Upper lobe of right lung (tissue), 1 donor: Measurements from ENCODE around the gene SLC7A1. TPM values are rescaled to one million over a fixed set of nuclear protein-coding genes. Genes with fewer than 3 reads are reported as not detected.

ENCODE experiments used
- ATAC-seq: fragments of 200-7000 bp; cut with Tn5 transposase; one replicate; pipeline ENCODE4 v1.9.1; 2020; ENCODE audit warnings: mild to moderate bottlenecking, moderate library complexity
- DNase-seq: peaks from one replicate; pipeline ENCODE4 v3.0.0-alpha.2; 2020
- H3K27ac ChIP-seq: fragments of 200-600 bp; one replicate; pipeline ENCODE4 v1.8.0; 2022
- H3K27me3 ChIP-seq: fragments of 200-600 bp; one replicate; pipeline ENCODE4 v1.8.0; 2022; ENCODE audit warnings: mild to moderate bottlenecking
- H3K36me3 ChIP-seq: fragments of 200-600 bp; one replicate; pipeline ENCODE4 v1.8.0; 2022
- H3K4me1 ChIP-seq: fragments of 200-600 bp; one replicate; pipeline ENCODE4 v1.8.0; 2022
- H3K4me3 ChIP-seq: fragments of 200-600 bp; one replicate; pipeline ENCODE4 v1.8.0; 2022; ENCODE audit warnings: mild to moderate bottlenecking
- H3K9me3 ChIP-seq: fragments of 200-600 bp; one replicate; pipeline ENCODE4 v1.8.0; 2022
- CTCF ChIP-seq: fragments of 200-600 bp; IDR thresholded peaks from one replicate; pipeline ENCODE4 v1.8.0; 2022; ENCODE audit warnings: antibody characterized with exemption
- intact Hi-C: fragments of 100-400 bp; cut with DNase I; formaldehyde crosslinking; loops from one replicate; pipeline ENCODE4 v1.11.0; 2022
- total RNA-seq: library from RNA; stranded (reverse); fragmentation: NEBNext Ultra II Directional; extraction: Animal tissue kit (Norgen Biotek cat#: 25700); gene quantifications from one replicate; pipeline ENCODE4 v1.2.1, GENCODE V29; 2021
- donor health status: DM: no; HTN: yes; CAD: no; lungs with severe emphysema.

Gene SLC7A1
- total RNA-seq, 1 donor from 2014 or later: 30.2 TPM

- peak; percentile 30 for DNase-seq
- no peaks in the 10 kb centered on the region for H3K27me3 ChIP-seq
- H3K4me3 ChIP-seq: no peak overlapping the region
- no peak for ATAC-seq
- TF ChIP-seq CTCF: no peak
- H3K27ac ChIP-seq: no peak overlapping the region
- peaks cover 32% of the 10 kb centered on the region for H3K36me3 ChIP-seq
- intact Hi-C loops: no loop called here
- no peaks in the 10 kb centered on the region for H3K4me1 ChIP-seq
- H3K9me3 ChIP-seq: no peaks in the 10 kb centered on the region
Observed at GRCh38 chr13:29516880-29517279, 78.6 kb downstream of the SLC7A1 start.

GRCh38 chr13:29516012-29516411 is 79.5 kb downstream of the SLC7A1 start:
- no peak for DNase-seq

GRCh38 chr13:29515372-29515771 is 80.1 kb downstream of the SLC7A1 start:
- DNase-seq (no peak), ATAC-seq (no peak)
- Histone ChIP-seq H3K36me3 (peaks cover 29% of the 10 kb centered on the region), H3K9me3 (no peaks in the 10 kb centered on the region), H3K27me3 (no peaks in the 10 kb centered on the region), H3K4me1 (no peaks in the 10 kb centered on the region), H3K27ac (no peak overlapping the region), H3K4me3 (no peak overlapping the region)
- intact Hi-C loops: no loop called here
- no peak for TF ChIP-seq CTCF

More at GRCh38 chr13:29516012-29516411, 79.5 kb downstream of the SLC7A1 start:
- H3K4me1 ChIP-seq: no peaks in the 10 kb centered on the region
- intact Hi-C loops: no loop called here
- no peak for TF ChIP-seq CTCF
- peaks cover 29% of the 10 kb centered on the region for H3K36me3 ChIP-seq
- H3K4me3 ChIP-seq: no peak overlapping the region
- no peak overlapping the region for H3K27ac ChIP-seq
- H3K27me3 ChIP-seq: no peaks in the 10 kb centered on the region
- no peaks in the 10 kb centered on the region for H3K9me3 ChIP-seq
- ATAC-seq: no peak

DNA sequence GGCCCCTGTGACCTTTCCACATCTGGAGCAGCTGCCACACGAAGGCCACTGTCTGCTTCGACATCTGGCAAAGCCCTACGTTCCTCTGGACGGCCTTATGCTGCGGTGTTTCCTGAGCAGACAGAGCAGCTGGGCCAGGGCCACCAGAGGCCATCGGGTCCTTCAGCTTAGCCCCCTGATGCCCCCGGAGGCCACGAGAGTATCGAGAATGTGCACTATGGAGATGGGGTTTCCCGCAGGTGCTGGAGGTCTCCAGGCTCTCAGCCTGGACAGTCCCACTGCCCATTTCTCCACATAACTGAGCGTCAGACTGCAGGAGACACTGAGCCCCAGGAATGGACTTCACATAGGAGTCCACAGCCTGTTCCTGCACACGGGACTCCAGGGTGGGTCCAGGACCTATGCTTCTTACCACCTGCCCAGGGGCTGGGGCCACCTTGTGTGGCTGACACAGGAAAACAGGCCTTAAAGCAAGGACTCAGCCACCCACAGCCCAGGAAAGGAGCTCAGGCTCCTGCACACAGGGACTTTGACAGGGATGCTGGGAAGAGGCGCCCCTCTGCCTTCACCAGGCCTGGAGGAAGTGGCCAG is 80.7 kb downstream of the SLC7A1 start:
- peak; percentile 41 for DNase-seq
- no peak overlapping the region for H3K27ac ChIP-seq

DNA sequence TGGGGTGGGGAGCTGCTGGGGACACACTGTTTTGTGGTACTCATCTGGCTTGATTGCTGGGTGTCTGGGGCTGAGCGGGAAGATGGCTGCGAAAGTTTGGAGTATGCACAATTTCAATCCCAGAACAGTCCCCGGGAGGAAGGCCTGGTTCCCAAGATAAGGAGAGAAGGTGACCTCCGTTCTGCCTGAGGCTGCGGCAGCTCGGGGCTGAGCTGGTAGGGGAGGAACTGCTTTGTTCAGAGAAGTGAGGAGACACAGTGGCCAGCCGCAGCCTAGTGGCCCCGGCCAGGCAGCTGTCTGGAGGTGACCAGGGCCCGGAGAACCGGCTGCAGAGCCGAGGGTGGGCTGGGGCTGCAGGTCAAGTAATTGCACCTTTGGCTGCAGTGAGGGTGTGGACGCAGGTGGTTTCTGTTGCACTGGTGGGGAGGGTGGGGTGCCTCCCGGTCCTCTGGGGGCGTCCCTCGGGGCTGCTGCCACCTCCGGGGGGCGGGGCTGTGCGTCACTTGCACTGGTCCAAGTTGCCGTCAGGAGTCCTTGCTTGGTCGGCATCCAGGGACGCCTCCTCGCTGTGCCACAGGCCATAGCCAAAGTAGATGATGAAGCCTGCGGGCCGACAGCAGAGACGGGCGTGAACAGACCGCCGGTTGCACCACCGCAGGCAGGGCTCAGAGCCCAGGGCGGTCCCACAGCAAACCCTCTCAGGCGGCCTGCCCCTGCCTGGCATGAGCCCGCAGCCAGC is 81.3 kb downstream of the SLC7A1 start:
- H3K4me1 ChIP-seq: no peaks in the 10 kb centered on the region
- ATAC-seq (no peak), DNase-seq (peak; percentile 58)
- H3K9me3 ChIP-seq: no peaks in the 10 kb centered on the region
- no peak overlapping the region for H3K4me3 ChIP-seq
- H3K36me3 ChIP-seq: peaks cover 29% of the 10 kb centered on the region
- intact Hi-C loops: no loop called here
- no peaks in the 10 kb centered on the region for H3K27me3 ChIP-seq
- TF ChIP-seq CTCF: no peak
- H3K27ac ChIP-seq: no peak overlapping the region

More for the DNA sequence above, 80.7 kb downstream of the SLC7A1 start:
- Histone ChIP-seq H3K4me3 (no peak overlapping the region), H3K27me3 (no peaks in the 10 kb centered on the region), H3K36me3 (peaks cover 29% of the 10 kb centered on the region), H3K9me3 (no peaks in the 10 kb centered on the region), H3K4me1 (no peaks in the 10 kb centered on the region)
- intact Hi-C loops: no loop called here
- ATAC-seq: no peak
- TF ChIP-seq CTCF: no peak
